ENCODE results near the gene GGNBP2. TPM values are rescaled to one million over a fixed set of nuclear protein-coding genes. Genes with fewer than 3 reads are reported as not detected.

Gene GGNBP2
- total RNA-seq, 1 experiment from 2014 or later = 57.2 TPM

- no peak for DNase-seq (ENCODE audit: low read depth, low spot score)
- TF ChIP-seq TCF7L2 (IDR thresholded peaks at IDR 0.05; ENCODE audit: low read depth, low read length) = no peak
- TF ChIP-seq SIN3A (IDR thresholded peaks at IDR 0.05; ENCODE audit: borderline replicate concordance, insufficient read depth, low read depth, low read length) = no peak
- no peak for TF ChIP-seq POLR2AphosphoS5 (IDR thresholded peaks at IDR 0.05; ENCODE audit: low read depth, low read length)
- TF ChIP-seq REST (IDR thresholded peaks at IDR 0.05; ENCODE audit: insufficient read depth in 1 of 2, low read depth in 2 of 2, low read length in 1 of 2) = no peak
- TF ChIP-seq, protein P1, sequence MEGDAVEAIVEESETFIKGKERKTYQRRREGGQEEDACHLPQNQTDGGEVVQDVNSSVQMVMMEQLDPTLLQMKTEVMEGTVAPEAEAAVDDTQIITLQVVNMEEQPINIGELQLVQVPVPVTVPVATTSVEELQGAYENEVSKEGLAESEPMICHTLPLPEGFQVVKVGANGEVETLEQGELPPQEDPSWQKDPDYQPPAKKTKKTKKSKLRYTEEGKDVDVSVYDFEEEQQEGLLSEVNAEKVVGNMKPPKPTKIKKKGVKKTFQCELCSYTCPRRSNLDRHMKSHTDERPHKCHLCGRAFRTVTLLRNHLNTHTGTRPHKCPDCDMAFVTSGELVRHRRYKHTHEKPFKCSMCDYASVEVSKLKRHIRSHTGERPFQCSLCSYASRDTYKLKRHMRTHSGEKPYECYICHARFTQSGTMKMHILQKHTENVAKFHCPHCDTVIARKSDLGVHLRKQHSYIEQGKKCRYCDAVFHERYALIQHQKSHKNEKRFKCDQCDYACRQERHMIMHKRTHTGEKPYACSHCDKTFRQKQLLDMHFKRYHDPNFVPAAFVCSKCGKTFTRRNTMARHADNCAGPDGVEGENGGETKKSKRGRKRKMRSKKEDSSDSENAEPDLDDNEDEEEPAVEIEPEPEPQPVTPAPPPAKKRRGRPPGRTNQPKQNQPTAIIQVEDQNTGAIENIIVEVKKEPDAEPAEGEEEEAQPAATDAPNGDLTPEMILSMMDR (IDR thresholded peaks at IDR 0.05) = no peak
- no peak for ATAC-seq
- Histone ChIP-seq H3K27me3 (ENCODE audit: control insufficient read depth, insufficient read depth, low read length) (no peaks in the 10 kb centered on the region), H3K4me1 (ENCODE audit: control insufficient read depth, insufficient read depth, low read length) (no peaks in the 10 kb centered on the region), H3K36me3 (ENCODE audit: control insufficient read depth, insufficient read depth, low read length) (0 out of 2 replicates have a peak, but pooled peaks cover under 1% of the 10 kb centered on the region), H3K4me3 (ENCODE audit: low read depth in 2 of 2, low read length in 2 of 2) (no peak overlapping the region), H3K27ac (ENCODE audit: low read length) (no peak overlapping the region), H3K9me3 (ENCODE audit: control insufficient read depth, insufficient read depth, low read depth, low read length) (no peaks in the 10 kb centered on the region)
- intact Hi-C loops (cut with micrococcal nuclease; ENCODE audit: unreplicated experiment) = no loop called here
- in situ Hi-C loops (cut with HindIII; ENCODE audit: low pct_unique_long_range_greater_than_20kb, low sequenced_read_pairs) = no loop called here
- CTCF ChIA-PET = no interaction called here
- POLR2A ChIA-PET = no interaction called here
- BruUV-seq (replicated peaks) = no TSS peak
Observed at GRCh38 chr17:36504156-36504545, 40.6 kb upstream of the GGNBP2 start.

DNA sequence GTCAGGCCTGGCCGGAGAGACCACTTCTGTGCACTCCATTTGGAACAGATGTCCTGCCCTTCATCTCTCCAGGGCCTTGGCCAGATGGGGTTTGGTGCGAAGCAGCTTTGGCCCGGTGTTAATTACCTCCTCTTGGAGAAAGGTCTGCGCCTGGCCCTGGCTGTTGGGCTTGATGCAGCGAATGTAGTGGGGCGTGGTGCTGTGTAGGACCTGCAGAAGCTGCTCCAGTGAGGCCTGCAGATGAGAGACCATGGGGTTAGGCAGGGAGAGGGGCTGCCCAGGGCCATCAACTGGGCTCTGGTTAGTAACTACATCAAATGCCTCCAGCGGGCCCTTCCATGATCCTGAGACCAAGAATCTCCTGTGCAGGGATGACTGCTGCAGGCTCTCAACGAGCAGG, 39.5 kb upstream of the GGNBP2 start:
- BruUV-seq (replicated peaks) = no TSS peak
- POLR2A ChIA-PET = no interaction called here
- Histone ChIP-seq H3K27ac (ENCODE audit: low read length) (no peak overlapping the region), H3K4me1 (ENCODE audit: control insufficient read depth, insufficient read depth, low read length) (no peaks in the 10 kb centered on the region), H3K9me3 (ENCODE audit: control insufficient read depth, insufficient read depth, low read depth, low read length) (no peaks in the 10 kb centered on the region), H3K4me3 (ENCODE audit: low read depth in 2 of 2, low read length in 2 of 2) (no peak overlapping the region), H3K36me3 (ENCODE audit: control insufficient read depth, insufficient read depth, low read length) (no peaks in the 10 kb centered on the region), H3K27me3 (ENCODE audit: control insufficient read depth, insufficient read depth, low read length) (no peaks in the 10 kb centered on the region)
- in situ Hi-C loops (cut with HindIII; ENCODE audit: low pct_unique_long_range_greater_than_20kb, low sequenced_read_pairs) (no loop called here), intact Hi-C loops (cut with micrococcal nuclease; ENCODE audit: unreplicated experiment) (no loop called here)
- TF ChIP-seq, protein P1 (IDR thresholded peaks at IDR 0.05) = no peak
- TF ChIP-seq SIN3A (IDR thresholded peaks at IDR 0.05; ENCODE audit: borderline replicate concordance, insufficient read depth, low read depth, low read length) (no peak), REST (IDR thresholded peaks at IDR 0.05; ENCODE audit: insufficient read depth in 1 of 2, low read depth in 2 of 2, low read length in 1 of 2) (no peak), TCF7L2 (IDR thresholded peaks at IDR 0.05; ENCODE audit: low read depth, low read length) (no peak)
- CTCF ChIA-PET = no interaction called here
- DNase-seq (ENCODE audit: low read depth, low spot score) (no peak), ATAC-seq (no peak)

Measured in Panc1 (cell line).